ENCODE measurements around the gene NMUR2.

- TF ChIP-seq CTCF (IDR thresholded peaks at IDR 0.05) (no peak), POLR2AphosphoS5 (IDR thresholded peaks at IDR 0.05; ENCODE audit: low read depth, low read length) (no peak), REST (IDR thresholded peaks at IDR 0.05; ENCODE audit: insufficient read depth in 1 of 2, low read depth in 2 of 2, low read length in 1 of 2) (no peak), SIN3A (IDR thresholded peaks at IDR 0.05; ENCODE audit: borderline replicate concordance, insufficient read depth, low read depth, low read length) (no peak)
These were observed 32.2 kb downstream of the NMUR2 start for GRCh38 chr5:152372875-152373274.

Data from Panc1 (cell line).